ENCODE data around the gene PIN1. TPM values are rescaled to one million over a fixed set of nuclear protein-coding genes. Genes with fewer than 3 reads are reported as not detected.

The PIN1 gene
- total and polyA plus RNA-seq, 2 of the 8 experiments (the other 6 are each of a cell fraction or from before 2014, with no cell fraction given): 78.3 to 90.8 TPM

- no peak for TF ChIP-seq SUZ12 (IDR thresholded peaks at IDR 0.05; ENCODE audit: low read length)
- TF ChIP-seq SIRT6 (IDR thresholded peaks at IDR 0.05; ENCODE audit: low read length): no peak
- no peak for TF ChIP-seq E2F6 (IDR thresholded peaks at IDR 0.05)
- TF ChIP-seq SP1 (IDR thresholded peaks at IDR 0.05; ENCODE audit: low read depth, low read length): no peak
These were observed 23.6 kb downstream of the PIN1 start (continued) for GRCh38 chr19:9858766-9859165.
